Activated CD4-positive, alpha-beta T cell treated with anti-CD3 and anti-CD28 coated beads for 1 hour (primary cell): Measurements from ENCODE around the gene SGCD.

ENCODE experiments used
- DNase-seq: peaks from one replicate; pipeline ENCODE4 v3.0.0-alpha.2; 2020

SGCD gene

DNA sequence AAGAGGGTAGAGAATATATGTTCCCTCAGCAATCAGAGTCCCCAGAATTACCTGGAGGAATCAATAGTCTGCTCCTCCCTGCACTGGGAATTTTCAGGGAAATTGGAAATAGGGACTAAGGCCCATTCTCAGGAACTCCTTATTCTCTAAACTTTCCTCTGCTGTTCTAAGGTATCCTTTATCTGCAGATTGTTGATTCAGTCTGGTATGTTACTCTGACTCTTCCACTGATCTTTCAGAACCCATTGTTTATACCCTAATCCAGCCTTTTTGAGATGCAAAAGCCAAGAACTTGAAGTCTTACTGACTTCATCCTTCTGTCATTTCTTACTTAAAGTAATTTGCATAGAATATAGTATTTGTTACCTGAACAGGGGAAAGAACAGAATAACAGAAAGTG is 379.7 kb downstream of the SGCD start:
- no peak for DNase-seq

- DNase-seq = no peak
Observed at GRCh38 chr5:156707750-156708149, 380.8 kb downstream of the SGCD start.

DNA sequence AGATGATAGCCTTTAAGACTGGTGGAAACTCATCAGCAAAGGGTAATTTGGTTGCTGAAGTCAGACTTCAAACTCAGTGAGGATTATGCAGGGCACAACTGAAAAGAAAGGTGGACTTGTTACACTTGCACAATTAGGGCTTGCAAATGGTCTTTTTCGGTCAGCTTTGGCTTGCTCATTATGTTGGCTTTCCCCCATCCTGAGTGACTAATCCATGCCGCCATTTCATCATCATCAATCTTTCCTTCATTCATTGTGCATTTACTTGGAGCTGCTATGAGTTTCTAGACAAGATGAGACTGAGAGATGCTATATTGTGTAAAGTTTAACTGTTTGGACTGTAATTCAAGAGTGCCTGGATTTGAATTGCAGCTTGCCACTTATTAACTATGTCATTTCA is 388.3 kb downstream of the SGCD start:
- DNase-seq = no peak

DNA sequence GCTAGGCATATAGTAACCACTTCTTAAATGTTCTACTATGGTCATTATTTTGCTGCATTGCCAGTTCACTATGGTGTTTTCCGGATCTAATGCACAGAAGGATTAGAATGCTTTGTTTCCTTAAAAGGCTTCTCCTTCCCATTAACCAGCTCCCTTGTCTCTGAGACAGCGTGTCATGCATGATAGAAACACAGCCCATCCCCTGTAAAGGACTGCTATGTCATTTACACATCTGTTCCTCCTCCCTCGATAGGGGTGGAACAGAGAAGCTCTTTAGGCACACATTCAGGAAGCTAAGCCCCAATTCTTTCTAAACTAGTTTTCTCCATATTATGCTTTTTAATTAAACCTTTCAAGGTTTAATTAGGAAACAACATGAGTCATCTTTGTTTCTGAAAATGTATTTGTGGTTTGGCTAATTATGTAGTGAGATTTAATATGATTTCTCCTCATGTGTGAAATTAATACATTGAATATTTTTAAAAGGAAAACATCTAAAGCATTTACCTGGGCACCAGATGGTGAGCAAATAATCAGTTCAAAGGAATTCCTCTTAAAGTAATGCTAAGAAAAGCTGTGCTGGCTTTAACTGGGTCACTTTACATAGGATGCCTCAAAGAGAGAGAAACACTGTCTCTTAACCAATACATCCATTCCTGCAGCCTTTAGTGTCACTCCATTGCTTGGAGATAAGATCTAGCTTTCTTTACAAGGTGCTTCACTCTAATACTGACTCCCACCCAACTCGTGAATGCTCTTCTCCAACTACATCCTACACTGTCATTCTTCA is 389.8 kb downstream of the SGCD start:
- no peak for DNase-seq

DNA sequence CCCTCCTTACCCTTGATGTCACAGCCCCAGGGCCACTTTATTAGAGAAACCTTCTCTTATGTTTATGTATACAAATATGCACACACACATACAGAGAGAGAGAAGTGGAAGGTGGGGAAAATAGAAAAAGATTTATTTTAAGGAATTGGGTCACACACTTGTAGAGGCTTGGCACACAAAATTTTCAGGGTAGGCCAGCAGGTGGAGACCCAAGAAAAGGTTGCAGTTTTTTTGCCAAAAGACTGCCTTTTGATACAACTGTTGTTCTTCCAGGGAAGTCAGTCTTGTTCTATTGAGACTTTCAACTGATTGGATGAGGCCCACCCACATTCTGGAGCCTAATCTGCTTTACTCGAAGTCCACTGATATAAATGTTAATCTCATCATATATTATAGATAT is 392.0 kb downstream of the SGCD start:
- DNase-seq = no peak

DNA sequence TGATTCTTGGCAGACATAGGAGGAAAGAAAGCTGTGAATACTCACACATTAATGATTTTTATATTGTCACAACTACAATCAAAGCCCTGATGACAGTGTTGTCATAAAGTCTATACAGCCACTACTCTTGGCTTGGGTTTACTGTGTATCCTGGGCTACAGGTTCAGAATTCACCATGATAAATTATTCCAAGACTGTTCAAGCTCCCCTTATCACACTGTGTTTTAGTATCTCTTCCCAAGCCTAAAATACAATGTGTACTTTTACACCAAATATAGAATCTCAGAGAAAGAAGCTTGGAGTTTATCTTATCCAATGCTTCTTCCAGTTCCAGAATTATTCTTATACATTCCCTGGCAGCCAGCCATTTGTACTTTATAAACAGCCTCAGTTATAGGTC is 395.4 kb downstream of the SGCD start:
- DNase-seq = no peak

- no peak for DNase-seq
Observed at GRCh38 chr5:156735477-156735876, 408.5 kb downstream of the SGCD start.

GRCh38 chr5:156741516-156741915 is 414.6 kb downstream of the SGCD start:
- DNase-seq = no peak

DNA sequence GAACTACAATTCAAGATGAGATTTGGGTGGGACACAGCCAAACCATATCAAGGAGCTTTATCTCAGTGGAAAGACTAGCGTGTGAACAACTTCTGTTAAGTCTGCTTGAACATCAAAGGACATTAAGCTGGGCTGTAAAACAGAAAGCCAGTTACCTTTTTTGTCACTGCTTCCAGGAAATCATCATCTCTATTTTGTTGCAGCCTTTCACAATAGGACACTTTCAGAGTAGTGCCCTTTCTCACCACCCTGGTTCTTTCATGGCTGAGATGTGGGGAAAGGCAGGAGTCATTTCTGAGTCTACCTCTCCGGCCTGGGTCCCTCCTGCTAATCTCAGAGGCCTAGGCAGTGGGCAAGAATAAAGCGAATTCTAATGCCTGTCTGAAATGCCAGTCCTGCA is 426.9 kb downstream of the SGCD start:
- DNase-seq = no peak

- no peak for DNase-seq
Observed at GRCh38 chr5:156755421-156756087, 428.6 kb downstream of the SGCD start.

DNA sequence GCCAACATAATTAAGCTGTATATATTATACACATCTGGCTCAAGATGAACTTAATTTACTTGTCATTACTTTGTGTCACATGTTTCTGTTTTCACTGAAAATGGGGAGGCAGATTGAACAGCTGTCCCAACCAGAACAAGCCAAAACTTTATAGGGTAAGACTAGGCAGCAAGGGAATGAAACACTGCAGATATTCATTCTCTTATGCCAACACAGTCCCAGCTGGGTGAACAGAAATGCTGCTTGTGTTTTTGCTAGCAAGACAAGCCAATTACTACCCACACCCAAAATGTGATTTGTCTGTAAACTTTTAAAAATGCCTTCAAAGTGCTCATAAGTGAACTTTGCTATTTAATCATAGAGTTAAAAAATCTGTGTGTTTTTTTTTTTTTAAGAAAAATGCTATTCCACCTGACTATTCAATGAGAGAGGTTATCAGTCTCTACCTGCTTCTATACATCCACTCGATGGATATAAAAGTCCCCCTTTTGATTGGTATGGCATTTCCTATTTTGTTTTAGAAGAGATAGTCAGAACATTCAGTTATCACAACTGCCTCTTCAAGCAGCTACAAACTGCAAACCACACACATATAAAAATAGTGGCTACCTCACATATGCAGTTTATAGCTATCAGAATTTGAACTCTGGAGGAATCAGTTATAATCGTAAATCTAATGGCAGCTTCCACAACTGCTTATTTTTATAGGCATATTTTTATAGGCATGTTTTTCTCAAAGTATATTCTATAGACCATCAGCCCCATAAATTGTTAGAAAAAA is 431.2 kb downstream of the SGCD start:
- no peak for DNase-seq

DNA sequence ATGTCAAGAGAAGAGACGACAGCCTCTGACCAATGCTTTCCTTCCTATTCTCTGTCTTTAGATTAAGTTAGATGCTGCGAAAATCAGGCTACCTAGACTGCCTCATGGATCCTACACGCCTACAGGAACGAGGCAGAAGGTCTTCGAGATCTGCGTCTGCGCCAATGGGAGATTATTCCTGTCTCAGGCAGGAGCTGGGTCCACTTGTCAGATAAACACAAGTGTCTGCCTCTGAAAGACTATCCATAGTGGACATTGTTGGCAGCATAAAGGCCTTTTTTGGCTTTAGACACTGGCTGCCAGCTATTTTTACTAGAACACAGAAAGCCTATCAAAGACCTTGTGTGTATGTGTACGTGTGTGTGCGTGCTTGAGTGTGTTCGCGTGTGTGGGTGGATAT is 432.2 kb downstream of the SGCD start:
- DNase-seq = no peak

- no peak for DNase-seq
Observed at GRCh38 chr5:156762771-156763170, 435.8 kb downstream of the SGCD start.

DNA sequence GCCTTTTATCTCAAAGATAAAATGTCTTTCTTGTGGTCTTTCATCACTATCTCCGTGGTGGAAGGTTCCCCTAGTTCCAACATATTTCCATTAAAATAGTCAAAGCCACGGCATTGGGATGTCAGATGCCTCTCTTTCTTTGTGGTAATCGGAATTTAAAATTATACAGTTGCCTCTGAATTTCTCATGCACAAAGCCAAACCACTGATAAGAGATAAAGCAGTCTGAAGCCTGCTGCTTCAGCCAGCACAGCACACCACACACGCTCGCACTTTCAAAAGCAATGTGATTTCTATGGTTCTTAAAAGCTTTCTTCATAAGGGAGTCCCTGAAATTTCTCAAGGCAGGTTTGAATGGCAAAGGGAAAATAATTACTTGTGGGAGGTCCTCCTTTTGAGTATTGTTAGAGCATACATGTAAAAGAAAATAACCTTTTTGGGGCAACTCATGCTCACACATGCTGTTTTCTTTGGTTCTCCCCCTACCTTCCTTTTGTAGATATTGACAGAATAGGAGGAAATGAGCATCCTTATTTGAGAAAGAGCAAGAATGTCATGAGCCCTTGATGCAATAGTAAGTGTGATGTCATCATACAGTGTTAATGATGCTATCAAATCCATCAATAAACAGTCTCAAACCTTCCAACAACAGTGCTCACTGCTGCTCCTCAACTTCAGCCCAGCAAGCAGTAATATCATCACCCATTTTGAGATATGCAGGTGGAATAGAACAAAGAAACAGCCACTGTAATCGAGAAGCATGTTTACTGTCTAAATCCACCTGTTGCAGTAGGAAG is 437.4 kb downstream of the SGCD start:
- no peak for DNase-seq

DNA sequence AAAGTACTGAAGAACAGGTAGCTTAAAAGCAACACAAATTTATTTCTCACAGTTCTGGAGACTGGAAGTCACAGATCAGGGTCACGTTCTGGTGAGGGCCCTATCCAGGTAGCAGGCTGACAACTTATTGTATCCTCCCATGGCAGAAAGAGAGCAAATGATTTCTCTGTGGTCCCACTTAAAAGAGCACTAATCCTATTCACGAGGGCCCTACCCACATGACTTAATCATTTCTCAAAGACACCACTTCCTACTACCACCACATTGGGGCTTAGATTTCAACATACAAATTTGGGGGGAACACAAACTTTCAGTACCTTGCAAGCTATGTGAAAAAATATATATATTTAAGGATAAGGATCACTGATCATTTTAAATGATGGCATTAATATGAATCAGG is 447.3 kb downstream of the SGCD start:
- DNase-seq = no peak

- DNase-seq = no peak
Observed at GRCh38 chr5:156778139-156778706, 451.3 kb downstream of the SGCD start.

- DNase-seq = no peak
Observed at GRCh38 chr5:156778752-156779151, 451.8 kb downstream of the SGCD start.

DNA sequence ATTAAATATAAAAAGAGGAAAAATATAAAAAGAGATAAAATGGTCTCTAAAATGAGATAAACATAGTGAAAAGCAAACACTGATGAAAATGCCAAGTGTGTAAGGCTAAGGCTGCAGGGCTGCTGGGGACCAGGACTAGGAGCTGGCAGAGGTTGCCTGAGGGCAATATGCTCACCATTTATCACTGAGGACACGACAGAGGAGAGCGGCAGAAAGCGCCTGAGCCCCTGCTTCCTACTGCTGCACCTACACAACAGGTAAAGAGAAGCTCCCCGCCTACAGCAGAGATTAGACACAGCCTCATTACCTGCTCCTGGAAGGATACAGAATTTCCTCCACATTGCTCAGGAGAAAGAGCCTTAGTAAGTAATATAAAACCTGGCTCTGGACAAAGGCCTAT is 452.5 kb downstream of the SGCD start:
- no peak for DNase-seq

DNA sequence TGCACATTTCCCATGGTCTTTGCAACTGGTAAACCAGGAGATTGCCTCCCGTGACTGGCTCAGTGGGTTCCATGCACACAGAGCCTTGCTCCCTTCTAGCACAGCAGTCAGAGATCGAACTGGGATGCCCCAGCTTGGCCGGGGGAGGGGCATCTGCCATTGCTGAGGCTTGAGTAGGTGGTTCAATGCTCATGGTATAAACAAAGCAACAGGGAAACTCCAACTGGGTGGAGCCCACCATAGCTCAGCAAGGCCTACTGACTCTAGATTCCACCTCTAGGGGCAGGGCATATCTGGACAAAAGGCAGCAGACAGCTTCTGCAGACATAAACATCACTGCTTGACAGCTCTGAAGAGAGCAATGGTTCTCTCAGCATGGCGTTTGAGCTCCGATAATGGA is 456.1 kb downstream of the SGCD start:
- no peak for DNase-seq

DNA sequence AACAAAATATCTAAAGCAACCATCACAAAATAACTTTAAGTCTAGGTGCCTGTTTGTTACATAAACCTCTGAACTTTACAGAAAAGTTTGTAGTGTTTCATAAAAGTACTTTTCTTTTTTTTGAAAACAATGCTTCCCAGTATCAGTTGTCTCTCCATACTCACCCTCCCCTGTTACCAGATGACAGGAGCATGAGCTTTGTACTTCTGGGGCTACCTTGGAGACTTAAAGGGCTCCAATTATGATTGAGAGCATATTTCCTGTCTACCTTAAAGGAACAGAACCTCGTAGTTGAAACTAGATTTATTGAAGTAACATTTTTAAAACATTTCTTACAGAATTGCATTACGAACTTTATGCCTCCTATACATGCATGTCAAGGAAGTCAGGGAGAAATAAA is 467.7 kb downstream of the SGCD start:
- no peak for DNase-seq

DNA sequence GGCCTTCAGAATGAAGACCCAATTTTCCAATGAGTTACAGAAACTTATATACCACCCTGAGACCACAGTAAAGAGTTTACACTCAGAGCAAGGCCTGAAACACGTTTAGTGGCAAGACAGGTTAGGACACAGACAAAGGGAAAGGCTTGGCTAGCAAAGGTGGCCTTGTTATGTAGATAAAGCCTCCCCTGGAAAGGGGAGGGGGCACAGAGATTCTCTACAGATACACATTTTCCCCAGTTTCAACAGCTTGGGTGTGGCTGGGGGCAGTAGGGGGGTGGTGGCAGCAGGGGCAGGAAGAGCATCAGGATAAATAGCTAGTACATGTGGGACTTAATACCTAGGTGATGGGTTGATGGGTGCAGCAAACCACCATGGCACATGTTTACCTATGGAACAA is 471.2 kb downstream of the SGCD start:
- no peak for DNase-seq

GRCh38 chr5:156799171-156799570 is 472.2 kb downstream of the SGCD start:
- DNase-seq = no peak

DNA sequence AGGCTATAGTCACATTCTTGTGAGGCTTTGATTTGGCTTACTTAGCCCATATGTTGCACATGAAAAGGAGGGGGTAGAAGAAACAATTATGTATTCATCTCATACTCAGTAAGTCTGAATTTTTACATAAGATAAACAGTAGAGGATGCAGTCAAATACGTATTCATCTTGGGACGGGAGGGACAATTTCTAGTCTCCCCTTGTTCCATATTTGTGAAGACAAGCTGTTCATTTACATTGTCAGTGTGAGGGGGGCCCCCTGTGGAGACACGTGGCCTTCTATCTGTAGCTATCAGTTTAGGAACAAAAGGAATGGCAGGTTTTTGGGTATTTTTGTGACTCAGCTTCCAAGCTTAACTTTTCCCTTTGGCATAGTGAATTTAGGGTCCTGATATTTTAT is 474.0 kb downstream of the SGCD start:
- no peak for DNase-seq
